HT-29 (cell line): ENCODE results near the gene CTNNA3. TPM values are rescaled to one million over a fixed set of nuclear protein-coding genes. Genes with fewer than 3 reads are reported as not detected.
A peak's percentile ranks its signal among the peaks of the same experiment; 100 is the strongest.

Source experiments
- DNase-seq: peaks from one replicate; pipeline ENCODE4 v3.0.0-alpha.2; 2015; ENCODE audit warnings: low spot score
- total RNA-seq: library from RNA; depleted of rRNA; stranded (reverse); fragments of >200 nt; shearing (Covaris generic); gene quantifications from 2 replicates; pipeline ENCODE4 v1.2.3, GENCODE V29; 2014

Gene CTNNA3
- total RNA-seq, 1 experiment from 2014 or later = not detected

DNA sequence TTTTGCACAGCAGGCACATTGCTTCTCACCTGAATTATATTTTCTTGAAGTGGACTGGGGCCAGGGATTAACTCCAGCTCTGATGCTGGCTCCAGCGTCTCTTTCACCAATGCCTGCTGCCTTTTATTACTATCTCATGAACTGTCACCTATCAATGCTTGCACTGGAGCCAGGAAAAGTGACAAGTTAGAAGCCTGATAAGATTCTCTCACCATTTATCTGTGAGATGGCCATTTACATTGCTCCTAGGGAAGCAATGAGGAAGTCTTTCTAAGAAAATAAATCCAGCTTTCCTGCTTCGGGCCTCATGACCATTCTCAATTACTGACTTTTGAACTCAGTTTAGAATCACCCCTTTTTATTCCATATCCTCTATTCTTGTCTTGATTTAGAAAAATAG lies 818.6 kb downstream of the CTNNA3 start:
- no peak for DNase-seq

DNA sequence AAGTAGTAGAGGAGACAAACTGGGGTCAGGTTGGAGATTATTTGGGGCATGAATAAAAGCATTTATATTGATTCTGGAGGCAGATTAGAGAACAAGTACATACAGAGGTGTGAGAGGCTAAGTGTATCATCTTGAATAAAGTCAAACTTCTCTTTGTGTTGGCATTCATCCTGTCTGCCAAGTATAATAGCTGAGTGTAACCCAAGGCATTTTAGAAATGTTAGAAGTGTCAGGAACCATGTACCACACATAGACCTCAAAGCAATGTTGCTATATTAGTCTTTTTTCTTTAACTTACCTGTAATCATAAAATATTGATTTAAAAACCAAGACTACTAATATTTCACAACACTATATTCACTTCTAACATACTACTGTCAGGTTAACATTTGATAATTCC lies 826.4 kb downstream of the CTNNA3 start:
- DNase-seq = no peak

DNA sequence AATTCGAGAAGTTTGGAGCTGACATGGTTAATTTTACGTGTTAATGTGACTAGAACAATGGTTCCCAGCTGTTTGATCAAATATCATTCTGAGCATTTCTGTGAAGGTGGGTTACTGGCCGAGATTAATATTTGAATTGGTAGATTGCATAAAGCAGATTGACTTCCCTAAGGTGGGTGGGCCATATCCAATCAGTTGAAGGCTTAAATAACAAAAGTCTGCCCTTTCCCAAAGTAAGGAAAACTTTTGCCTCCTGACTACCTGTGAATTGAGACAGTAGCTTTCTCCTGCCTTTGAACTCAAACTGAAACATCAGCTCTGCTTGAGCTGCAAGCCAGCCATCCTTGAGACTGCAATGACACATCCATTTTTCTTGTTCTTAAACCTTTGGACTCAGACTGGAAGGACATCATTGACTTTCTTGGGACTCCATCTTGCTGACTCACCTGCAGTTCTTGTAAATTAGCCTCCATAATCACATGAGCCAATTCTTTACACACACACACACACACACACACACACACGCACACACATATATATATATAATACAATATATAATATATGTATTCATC lies 833.2 kb downstream of the CTNNA3 start:
- DNase-seq = no peak

DNA sequence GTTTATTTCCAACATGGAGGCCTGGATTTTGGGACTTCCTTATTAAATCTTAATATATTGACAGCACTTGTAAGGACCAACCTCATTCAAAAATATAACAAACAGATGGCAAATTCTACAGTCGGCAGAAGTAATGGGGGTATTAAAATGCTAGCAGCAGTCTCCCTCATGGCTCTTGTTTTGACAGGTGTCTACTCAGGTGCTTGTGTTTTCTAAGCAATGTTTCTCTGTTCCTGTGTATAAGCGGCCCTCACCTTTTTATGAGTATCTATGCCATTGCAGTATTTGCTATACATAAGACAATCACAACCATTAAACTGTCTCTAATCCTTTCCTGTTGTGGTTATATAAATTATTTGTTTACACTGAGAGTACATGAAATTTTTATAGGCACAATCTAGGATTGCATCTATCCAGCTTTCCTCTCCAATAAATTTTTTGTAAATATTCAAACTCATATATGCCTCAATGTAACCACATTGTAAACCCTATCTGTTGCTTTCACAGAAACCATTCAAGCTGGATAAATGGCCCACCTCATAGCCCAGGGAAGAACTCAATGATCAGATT lies 835.5 kb downstream of the CTNNA3 start:
- no peak for DNase-seq

- no peak for DNase-seq
Measured at GRCh38 chr10:66852811-66853210, 843.2 kb downstream of the CTNNA3 start.

- DNase-seq = no peak
Measured at GRCh38 chr10:66848856-66849255, 847.1 kb downstream of the CTNNA3 start.

DNA sequence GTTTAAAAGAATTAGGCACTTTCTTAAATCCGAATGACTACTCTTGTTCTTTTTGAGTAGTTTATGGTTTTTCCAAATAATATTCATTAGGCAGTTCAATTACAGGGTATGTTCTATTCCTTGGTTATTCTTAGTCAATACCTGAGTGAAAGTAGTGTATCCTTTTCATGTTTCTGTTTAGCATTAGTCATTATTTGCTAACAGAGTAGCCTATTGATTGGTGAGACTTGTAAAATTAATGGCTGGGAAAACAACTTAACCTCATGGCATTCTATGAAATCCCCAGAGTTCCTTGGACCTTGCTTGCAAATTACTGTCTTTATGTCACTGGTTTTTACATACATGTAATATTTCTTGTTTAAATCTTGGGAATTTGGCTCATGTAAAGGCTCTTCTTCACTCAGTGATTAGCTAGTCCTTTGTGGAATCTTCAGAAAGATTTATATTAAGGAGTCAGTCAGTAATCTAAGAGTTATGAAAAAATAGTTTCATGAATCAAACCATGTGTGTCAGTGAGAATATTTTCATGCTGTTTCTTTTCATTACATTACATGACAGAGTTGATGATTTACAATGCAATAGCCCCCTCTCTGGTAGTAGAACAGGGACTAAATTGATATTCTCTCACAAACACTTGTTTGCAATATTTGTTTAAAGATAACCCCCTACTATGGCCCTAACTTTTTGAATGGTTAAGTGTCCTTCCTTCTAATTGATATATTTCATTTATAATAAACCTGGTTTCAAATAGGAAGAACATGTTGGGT lies 851.6 kb downstream of the CTNNA3 start:
- peak; percentile 32 for DNase-seq

- no peak for DNase-seq
Measured at GRCh38 chr10:66843396-66843795, 852.6 kb downstream of the CTNNA3 start.

DNA sequence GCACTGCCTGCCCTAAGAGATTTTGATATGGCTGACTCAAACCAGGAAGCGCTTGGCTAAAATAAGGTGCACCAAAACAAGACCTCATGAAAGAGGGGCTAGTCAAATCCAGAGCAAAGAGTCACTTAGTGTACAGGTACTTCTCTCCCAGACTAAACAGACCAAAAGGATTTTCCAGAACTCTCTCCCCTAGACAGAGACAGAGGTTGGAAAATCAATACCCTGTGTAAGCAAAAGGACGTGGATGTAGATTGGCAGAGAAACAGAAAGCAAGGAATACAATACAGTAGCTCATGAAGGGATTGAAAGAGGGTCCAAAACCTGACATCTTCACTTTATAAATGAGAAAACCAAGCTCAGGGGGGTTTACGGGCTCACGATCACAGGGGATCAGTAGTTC lies 853.1 kb downstream of the CTNNA3 start:
- no peak for DNase-seq

DNA sequence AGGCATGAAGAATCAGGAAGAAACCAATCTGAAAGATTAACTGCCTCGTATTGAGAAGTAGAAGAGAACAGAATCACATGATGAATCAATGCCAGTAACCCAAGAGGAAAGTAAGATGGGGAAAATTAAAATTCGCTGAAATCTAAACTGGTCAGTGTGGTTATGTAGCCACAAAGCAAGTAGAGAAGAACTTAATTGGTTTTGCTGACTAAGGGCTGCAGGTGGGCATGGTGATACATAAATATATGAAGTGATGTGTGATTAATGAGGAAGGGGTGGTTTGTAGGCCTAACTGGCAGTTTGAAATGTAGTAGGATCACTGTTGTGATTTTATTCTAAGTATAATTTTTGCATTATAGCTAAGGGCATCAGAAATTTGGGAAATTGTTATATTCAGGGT lies 853.6 kb downstream of the CTNNA3 start:
- DNase-seq = no peak

DNA sequence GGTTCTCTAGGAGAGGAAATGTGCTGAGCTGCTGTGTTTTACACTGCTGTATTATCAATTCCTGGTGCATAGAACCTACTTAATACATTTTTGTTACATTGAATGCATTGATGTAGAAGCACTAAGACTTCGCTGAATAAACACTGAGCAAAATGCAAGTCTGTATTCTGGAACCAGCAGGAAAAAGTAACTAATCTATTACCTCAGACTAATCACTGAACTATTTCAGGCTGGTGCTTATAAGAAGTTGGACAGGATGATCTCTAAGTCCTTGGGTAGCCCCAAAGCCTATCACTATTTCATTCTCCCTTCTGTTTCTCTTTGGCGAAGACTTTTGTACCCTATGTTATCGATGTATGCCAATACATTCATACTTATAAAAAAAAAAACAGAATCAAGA lies 857.3 kb downstream of the CTNNA3 start:
- DNase-seq = no peak

- no peak for DNase-seq
Measured at GRCh38 chr10:66837990-66838389, 858.0 kb downstream of the CTNNA3 start.

DNA sequence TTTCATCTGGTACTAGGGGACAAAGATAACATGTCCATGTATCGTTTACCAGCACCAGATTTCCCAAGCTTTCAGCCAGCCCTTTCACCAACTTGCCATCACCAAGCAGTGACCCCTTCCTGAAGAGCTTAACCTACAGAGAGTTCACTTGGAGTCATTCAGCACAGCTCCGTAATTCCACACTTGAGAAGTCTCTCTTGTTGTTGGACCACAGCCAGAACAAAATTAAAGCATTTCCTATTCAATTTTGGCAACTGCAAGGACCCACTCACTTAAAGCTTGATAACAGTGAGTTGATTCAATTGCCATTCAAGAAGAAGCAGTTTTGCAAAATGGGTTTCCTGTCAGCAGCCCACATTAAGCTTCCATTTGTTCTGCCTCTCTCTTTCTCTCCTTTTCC lies 858.7 kb downstream of the CTNNA3 start:
- no peak for DNase-seq

DNA sequence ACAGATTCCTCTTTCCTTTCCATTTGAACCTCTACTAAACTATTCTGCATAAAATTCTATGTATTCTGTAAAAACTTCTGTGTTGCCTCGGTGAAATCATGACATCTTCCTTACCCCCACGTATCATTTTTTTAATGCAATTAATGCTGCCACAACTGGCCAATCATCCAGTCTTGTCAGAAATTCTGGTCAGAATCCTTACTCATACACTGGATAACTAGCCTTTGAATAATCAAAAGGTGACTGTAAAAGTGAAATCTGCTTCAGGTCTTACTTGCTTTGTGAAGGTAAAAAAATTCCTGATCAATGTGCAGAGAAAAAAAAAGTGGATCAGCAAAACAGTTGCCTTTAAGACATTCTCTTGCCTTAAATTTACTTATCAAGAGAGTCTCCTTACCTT lies 859.2 kb downstream of the CTNNA3 start:
- DNase-seq = no peak

GRCh38 chr10:66836057-66836456 lies 859.9 kb downstream of the CTNNA3 start:
- no peak for DNase-seq

DNA sequence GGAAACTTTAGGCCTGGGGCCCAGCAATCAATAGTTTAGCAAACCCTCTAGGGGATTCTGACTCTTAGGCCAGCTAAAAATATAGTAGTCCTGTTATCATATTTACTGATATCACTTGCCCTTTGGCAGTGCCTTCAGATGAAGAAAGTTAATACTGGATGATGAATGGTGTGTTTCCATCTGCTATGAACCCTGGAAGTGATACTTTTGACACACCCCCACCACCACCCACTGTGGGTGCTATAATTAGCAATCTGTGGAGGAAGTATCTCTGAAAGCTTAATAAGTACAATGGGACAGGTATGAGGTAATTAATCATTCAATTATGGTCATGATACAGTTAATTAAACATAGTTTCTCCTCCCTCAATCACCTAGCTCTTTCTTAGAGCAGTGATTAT lies 860.6 kb downstream of the CTNNA3 start:
- DNase-seq = no peak

GRCh38 chr10:66834802-66835201 lies 861.2 kb downstream of the CTNNA3 start:
- DNase-seq = no peak

GRCh38 chr10:66833861-66834260 lies 862.1 kb downstream of the CTNNA3 start:
- no peak for DNase-seq

DNA sequence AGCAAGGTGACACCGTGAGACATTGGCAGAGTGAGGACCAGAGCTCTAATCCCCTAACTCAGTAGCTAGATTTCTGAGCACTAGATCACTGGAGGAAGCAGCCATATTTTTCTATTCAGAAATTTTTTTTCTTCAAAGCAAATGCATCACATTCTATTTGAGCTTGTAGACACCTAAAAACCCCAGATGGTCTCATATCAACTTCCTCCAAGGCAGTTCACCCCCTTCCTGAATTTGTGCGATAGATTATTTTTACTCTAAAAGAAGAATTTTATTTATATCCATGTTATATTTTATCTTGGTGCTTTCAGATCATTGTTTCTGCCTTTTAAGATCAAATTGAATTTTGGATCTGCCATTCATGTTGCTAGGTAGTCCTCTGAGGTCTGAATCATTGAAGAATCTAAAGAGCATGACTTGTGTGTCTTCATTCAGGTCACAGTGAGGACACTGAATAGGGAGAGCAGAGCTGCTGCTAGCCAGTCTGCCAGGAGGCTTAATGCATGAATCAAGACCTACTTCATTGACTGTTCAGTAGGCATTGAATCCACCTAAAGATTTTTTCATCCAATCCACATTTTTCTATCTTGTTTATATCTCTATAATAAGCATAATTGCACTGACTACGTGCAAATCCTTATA lies 863.1 kb downstream of the CTNNA3 start:
- no peak for DNase-seq

GRCh38 chr10:66828957-66829356 lies 867.0 kb downstream of the CTNNA3 start:
- no peak for DNase-seq

DNA sequence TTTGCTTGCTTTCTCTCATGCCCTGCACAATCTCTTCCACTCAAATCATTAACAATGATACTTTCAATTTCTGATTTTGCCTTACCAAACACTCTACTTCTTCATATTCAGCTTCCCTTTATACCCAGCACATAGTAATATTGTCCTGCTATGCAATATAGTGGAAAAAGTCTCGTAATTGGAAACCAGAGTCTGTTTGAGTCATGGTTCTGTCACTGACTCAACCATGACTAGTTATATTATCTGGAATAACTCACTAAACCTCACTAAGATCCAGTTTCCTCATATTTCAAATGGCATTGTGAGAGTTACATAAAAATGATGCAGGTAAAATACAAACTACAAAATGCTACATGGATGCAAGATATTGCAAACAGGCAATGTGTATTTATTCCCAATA lies 868.6 kb downstream of the CTNNA3 start:
- no peak for DNase-seq

DNA sequence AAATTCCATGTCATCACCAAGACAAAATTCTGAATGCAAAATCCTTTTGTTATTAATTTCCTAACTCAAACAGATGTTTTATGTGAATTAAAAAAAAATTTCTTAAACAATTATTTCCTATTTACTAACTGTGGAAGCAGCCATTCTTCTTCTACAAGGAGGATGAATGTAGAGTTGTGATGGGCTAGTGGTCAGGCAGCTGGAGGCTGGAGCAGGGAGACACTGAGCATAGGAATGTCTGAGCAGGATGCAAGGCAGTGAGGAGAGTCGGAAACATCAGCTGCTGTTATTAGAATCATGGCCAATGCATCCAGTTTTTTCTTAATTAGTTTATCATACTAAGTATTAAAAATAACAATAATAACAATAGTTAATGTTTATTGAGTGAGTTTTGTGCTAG lies 872.7 kb downstream of the CTNNA3 start:
- no peak for DNase-seq

GRCh38 chr10:66822801-66823200 lies 873.2 kb downstream of the CTNNA3 start:
- DNase-seq = no peak
